Ecto neural progenitor cell (in vitro differentiated cells): ENCODE data around the gene TBXAS1.

Experiments used
- DNase-seq: peaks from one replicate; pipeline ENCODE4 v3.0.0-alpha.2; 2018; ENCODE audit warnings: low spot score

Gene TBXAS1

DNA sequence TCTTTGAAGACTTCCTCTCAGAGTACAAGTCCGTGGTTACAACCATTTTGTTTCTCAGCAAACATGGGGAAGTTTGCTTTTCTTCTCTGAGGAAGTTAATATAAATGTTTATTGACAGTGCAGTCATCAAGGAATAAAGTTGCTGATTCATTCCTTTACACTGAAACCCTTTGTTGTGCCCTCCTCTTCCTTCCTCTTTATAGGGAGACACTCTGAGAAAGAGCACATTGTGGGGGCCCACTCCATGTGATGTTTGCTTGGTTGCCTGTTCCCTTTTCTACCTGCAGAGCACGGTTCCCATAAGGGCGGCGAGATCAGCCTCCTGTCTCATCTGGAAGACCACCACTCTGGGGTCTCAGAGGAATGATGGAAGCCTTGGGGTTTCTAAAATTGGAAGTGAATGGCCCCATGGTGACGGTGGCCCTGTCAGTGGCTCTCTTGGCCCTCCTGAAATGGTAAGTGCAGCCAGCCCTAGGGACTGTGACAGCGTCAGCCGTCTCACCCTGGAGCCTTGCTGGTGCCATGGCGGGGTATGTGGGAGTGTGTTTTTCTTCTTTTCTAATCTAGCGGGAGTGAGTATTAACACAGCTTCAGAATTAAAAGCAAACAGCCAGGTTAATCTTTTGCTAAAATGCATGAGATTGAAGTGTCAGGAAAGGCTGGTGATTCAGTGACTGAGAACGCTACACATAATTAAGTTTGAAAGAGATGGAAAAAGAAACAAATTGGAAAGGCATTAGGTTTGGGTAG is at the start of gene TBXAS1:
TSS of gene TBXAS1 (plus strand) at position 240 of the 750 bp plus-strand sequence. CDS start at position 367, 127 bp downstream.
- no peak for DNase-seq

DNA sequence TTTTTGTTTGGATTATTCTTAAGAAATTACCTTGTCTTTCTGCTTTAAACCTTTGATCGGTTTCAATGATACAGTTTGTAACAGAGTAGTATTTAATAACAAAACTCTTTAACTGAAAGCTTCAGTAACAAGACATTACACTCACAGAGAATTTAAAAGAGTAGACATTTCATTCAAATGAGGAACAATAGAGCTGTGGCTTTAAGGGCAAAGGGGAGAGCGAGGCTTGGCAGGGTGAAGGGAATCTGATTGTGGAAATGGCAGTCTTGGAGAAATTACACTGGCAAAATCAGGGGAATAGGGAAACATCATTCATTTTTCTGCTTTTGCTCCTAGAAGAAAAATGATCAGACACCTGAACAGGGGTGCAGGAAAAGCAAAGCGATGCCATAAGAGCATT is 46.1 kb upstream of the TBXAS1 start:
- DNase-seq: no peak

DNA sequence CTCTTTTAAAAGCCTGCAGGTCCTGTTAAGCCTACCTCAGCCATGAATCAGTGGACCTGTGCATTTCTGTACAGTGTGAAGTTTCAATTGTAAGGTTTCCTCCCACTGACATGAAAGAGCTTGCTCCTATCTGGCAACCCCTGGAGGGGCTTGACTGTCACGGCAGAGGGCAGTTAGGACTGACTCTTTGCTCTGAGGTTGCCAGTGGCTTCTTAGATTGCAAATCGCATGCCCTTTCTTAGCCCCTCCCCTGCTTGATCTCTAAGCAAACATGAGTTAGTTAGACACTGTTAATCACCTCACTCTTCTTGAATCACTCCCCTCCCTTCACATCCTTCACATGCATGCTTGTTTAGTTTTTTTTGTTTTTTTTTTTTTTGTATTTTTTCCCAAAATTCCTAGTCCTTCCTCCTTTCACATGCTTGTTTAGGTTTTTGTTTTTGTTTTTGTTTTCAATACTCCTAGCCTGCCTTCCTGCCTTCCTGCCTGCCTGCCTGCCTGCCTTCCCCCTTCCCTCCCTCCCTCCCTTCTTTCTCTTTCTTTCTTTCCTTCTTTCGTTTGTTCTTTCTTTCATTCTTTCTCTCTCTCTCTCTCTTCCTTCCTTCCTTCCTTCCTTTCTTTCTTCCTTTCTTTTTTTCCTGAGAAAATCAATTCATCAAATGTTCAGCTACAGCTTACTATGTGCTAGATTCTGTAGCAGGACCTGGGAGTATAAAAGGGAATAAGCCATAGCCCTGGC is 45.2 kb upstream of the TBXAS1 start:
- DNase-seq: no peak

DNA sequence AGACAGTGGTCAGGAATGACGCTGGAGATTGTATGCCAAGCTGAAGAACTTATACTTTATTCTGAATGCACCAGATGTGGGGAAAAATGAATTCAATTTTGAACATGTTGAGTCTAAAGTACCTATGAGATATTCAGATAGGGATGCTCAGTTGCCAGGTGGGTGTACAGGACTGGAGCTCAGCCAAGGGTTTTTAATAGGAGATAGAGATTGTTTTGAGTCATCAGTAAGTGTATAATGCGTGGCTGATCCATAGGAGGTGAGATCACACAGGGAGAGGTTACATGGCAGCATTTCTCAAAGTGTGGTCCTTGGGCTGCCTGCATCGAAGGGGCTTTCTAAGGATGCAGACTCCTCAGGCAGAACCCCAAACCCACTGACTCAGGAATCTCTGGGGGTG is 44.4 kb upstream of the TBXAS1 start:
- DNase-seq: no peak

DNA sequence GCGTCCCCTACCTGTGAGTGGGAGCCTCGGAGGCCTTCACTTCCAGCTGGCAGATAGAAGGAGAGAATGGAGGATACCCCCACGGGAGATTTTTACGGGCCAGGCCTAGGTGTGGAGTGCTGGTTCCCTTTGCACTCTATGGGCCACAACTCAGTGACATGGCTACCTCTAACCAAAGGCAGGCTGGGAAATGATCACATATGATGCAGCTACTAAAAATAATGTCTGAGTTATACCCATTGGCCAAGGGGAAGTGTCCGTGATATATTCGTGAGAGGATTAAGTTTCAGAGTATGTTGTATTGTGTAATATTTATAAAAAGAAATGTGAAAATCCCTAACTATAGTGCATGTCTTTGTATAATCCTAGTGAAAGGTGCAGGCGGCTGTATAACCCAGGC is 37.7 kb upstream of the TBXAS1 start:
- DNase-seq: no peak

DNA sequence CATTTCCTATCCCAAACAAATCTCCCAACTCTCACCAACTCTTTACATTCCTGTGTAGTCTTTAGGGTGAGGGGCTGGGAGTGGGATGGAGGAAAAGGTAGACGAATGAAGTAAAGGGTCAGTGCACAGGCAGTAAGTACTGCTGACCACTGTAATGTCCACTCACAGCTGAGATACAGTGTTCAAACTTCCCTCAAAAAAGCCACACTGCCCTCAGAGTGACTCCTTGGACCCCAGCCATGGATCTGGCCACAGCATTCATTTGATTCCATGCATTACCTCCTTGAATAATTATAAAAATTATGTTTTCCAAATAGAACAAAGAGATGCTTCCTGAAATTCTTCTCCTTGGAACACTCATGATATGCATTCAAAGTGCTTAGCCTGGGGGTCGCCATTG is 31.5 kb upstream of the TBXAS1 start:
- DNase-seq: no peak

DNA sequence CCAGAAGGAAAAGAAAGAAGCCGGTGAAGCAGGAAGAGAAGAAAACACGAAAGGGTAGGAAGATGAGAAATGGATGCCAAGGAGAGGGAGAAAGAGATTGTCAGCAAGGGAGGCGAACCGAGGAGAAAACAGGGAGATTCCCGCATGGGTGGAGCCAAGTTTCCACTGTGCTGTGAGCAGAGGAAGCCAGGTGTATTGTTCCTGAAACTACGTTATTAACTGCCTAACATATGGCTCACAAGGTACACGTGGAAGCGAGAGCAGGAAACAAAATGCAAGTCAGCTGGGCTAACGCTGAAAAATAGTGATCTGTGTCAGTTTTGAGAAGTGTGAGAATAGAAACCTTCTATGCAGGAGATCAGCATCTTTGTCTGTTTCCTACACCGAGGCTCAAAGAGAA is 30.8 kb upstream of the TBXAS1 start:
- no peak for DNase-seq

DNA sequence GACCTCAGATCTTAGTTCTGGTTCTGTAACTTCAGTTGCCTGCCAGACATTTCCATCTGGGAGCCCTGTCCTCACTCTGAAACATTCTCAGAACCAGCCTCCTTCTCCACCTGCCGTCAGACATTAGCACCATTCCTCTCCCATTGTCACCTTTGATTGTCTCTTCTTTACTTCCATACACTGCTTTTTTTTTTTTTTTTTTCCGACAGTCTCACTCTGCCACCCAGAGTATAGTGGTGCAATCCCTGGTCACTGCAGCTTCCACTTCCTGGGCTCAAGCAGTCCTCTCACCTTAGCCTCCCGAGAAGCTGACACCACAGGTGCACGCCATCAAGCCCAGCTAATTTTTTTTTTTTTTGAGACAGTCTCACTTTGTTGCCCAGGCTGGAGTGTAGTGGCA is 30.2 kb upstream of the TBXAS1 start:
- DNase-seq: no peak

DNA sequence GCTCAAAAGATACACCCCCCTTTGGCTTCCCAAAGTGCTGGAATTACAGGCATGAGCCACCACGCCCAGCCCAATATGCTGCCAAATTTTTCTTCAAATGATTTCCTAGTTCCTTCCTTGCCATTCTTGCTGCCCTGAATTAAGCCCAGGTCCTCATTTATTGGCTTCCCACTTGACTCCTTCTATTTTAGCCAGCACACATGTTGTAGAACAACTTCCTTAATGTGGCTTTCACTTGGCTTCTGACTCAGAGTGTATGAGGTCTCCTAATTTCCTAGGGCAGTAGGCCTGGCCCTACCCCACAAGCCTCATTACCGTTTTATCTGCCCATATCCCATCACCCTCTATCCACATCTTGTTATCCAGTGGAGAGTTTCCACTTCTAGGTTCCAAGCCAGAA is 29.5 kb upstream of the TBXAS1 start:
- DNase-seq: no peak

DNA sequence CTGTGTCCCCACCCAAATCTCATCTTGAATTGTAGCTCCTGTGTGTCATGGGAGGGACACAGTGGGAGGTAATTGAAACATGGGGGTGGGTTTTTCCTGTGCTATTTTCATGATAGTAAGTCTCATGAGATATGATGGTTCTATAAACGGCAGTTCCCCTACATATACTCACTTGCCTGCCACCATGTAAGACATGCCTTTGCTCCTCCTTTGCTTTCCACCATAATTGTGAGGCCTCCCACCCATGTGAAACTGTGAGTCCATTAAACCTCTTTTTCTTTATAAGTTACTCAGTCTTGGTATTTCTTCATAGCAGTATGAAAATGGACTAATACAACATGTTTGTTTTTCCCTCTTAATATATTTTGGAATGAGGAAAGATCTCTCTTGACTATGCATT is 24.5 kb upstream of the TBXAS1 start:
- no peak for DNase-seq

DNA sequence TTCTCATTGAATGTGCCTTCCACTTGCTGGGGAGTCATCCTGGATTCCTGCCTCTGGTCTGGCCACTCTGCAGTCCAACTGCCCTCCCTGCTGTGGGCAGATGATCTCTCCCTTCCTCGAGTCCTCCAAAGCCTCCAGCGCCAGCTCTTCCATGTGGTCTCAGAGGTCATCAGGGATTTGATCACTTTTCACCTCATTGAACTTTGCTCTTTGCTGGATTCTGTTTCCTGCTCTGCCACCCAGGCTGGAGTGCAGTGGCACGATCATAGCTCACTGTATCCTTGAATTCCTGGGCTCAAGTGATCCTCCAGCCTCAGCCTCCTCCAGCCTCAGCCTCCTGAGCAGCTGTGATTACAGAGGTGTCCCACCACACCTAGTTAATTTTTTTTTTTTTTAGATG is 22.1 kb upstream of the TBXAS1 start:
- no peak for DNase-seq

DNA sequence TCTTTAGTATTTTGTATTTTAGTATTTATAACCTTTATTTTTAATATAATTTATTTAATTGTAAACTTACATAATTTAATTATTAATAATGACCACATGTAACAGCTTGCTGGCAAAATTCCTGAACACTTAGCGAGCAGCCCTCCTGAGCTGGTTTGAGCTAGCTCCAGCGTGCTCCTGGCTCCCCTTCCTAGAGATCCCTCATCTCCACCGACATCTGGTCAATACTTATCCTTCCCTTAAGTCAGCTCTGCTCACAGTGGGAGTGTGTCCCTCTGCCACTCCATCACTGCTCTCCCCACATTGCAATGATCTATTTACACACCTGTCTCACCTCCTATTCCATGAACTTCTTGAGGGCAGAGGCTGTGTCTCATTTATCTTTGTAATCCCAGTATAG is 20.6 kb upstream of the TBXAS1 start:
- no peak for DNase-seq

DNA sequence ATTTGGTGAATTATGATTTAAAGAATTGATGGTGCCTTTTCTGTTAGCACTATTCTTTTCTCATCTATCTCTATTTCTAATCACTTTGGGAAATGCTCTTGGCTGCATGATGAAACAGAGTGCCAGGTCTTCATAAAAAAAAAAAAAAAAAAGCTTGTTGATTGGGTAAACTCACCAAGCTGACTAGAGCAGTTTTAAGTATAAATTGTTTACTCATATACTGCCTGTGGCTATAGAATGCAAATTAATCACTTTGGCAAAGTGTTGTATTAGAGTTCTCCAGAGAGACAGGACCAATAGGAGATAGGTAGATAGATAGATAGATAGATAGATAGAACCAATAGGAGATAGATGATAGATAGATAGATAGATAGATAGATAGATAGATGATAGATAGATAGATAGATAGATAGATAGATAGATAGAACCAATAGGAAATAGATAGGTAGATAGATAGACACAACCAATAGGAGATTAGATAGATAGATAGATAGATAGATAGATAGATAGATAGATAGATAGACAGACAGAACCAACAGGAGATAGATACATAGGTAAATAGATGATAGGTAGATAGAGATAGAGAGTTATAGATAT is 20.1 kb upstream of the TBXAS1 start:
- no peak for DNase-seq

DNA sequence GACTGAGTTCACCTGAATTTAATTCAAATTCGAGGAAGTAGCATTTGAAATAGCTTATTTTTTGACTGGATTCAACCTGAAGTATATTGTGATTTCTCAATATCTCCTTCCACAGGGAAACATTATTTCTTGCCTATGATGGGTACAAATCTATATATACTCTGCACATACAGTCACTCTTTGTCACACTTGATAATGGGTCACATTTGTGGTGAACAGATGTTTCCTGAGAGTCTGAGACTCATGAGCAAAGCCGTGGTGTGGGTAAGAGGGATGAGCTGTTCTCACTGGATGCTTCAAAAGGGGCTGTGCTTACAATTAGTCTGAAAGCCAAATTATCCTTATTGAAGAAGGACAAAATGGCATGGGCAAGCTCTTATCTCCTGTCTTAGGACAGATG is 18.0 kb upstream of the TBXAS1 start:
- no peak for DNase-seq

DNA sequence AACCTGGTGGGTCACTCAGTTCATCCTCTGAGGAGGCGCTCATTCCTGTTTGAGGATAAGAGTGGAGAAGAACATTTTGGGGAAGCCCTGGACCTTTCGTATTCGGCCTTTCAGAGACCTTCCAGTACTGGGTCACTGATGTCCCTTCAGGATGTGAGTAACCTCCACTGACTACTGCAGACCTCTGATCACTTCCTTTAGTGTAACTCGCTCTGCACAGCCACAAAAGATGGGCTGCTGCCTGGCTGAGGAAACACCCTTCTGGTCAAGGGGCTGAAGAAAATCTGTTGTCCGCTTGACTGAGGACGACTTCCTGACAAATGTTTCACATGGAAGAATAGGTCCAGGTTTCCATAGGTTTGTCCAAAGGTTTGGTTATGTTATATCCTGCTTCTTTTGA is 15.9 kb upstream of the TBXAS1 start:
- DNase-seq: no peak

DNA sequence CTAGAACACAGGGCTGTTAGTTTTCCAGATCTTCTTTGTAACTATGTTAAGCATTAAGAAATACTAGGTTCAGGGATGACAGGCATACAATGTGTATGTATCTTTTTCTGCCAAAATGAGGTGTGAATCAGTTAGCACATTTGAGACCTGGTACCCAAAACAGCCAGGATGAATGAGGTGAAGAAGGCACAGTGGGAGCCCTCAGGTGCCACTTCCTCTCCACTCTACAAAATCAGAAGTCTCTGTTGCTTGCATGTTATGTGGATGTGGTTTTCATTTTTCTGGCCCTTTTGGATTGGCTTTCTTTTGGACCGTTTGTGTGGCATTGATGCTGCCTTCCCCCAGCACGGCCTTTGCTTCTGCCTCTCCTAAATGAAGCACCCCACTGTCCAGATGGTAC is 15.4 kb upstream of the TBXAS1 start:
- no peak for DNase-seq

DNA sequence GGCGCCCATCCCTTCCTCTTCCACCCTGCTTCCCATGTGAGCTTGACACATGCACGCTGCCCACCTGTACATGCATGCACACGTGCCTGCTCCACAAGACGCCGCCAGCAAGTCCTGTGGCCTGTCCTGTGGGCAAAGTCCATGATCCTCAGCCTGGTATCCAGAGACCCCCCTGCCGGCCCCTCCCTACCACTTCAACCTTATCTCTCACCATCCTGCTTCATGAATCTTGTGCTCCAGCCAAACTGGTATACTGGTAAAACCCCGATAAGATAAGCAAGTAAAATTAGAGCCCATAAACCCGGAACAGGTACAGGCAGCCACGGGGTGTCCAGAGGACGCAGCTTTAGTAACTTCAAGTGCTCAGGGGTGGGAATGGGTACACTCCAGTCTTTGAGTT is 11.8 kb upstream of the TBXAS1 start:
- DNase-seq: no peak

DNA sequence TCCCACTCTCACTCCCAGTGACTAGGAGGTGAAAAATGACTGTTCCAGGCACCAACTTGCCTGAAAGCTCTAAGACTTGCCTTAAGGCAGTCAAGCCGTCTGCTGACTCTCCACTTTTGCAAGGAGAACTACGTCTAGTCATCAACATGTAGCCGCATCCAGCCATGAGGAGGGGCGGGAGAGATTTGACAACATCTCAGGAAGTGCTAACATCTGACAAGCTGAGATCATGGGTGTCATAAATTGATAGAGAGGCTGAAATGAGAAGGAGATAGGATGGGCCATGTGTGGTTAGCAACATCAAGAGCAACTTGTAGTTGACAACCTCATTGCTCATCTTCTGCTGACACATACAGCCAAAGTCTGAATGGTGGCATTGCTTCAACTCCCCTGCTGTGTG is 9.0 kb upstream of the TBXAS1 start:
- no peak for DNase-seq

DNA sequence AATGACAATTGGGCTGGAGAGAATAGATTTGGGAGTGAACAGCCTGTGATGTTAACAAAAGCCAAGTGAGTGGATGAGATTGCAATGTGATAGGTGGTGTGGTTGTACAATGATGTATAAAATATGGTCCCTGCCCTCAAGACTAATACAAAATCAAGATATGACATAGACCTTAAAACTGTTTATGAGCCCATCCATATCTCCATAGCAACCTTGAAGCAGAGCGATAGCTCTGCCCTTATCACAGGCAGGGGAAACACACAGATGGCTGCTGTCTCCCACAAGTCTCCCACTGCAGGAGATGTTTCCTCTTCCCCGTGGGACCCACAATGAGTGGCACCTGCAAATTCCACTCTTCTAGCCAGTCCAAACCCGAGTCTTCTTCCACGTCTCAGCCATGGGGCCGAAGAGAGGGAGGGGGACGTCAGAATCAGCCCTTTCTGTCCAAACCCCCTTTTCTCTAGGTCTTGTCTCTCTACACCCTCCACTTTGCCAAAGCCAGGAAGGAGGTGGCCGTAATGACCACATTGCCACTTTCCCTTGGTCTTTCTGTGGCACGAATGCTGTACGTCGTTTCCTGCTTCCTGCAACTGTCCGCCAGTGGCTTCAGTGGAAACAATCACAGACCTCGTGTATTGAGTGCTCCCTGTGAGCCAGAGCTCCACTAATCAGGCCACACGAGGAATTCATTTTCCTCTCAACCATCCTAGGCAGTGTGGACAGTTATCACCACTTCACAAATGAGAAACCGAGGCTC is 7.5 kb upstream of the TBXAS1 start:
- no peak for DNase-seq

DNA sequence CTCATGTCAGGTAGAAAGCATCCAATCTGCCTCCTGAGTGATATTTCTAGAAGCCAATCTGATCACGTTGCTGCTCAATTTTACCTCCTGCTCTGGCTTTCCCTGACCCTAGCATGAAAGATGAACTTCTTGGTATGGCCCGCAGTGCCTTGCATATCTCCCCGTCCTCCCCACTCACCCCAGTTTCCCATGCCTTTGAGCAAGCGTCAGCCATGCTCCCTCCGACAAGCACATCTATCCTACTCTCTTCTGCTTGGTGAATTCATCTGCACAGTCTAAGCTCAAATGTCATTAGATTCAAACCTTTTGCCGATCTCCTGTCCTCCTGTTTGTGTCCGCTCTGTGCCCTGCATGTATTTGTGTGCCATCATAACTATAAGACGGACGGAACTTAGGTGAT is 6.2 kb upstream of the TBXAS1 start:
- DNase-seq: no peak

DNA sequence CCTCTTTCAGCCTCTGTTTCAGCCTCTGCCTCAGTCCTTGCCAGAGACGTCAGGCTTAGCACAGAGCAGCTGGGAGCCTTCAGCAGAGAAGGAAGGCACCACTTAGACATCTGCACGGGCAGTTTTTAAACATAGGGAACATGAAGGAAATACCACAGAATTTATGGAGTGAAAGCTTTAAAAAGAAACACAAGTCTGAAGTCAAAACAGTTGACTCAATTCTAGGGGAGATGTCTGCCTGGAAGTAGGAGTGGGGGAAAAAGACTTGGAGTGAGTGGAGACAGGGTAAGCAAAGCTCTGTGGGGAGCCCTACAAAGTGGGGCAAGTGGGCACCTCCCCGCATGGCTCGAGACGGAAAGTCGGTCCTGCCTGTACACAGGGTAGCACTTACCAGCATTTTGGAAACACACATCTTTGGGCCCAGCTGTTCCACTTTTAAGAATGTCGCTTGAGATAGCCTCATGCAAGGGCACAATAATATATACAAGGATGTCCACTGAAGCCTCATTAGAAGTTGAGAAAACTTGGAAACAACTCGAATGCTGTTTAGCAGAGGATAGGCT is 5.0 kb upstream of the TBXAS1 start:
- DNase-seq: no peak

DNA sequence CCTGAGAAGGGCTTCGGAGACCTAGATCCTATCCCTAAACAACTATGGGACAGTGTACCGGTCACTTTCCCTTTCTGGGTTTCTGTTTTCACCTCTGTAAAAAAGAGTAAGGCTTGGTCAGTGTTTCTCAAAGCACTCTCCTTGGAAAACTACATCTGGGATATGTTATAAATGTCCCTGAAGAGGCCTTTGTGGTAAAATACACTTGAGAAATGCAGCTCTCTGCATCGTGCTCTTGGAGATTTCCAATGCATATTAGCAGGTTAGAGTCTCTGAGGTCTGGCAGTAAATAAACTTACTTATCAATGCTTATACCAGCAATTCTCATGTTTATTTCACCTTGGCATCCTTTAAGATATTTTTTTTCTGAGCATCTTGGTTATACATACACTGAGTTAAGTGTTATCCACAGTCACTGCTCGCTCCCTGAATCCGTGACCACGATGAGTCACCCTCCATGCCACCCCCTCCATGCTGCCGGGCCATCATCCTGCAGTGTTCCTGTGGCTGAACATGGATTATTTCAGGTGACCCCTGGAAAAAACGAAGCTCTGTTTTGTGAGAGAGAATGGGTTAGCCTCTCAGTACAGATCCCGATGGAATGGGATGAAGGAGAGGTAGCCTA is 3.3 kb upstream of the TBXAS1 start:
- no peak for DNase-seq
